ENCODE data around the gene CCT6B. TPM values are rescaled to one million over a fixed set of nuclear protein-coding genes. Genes with fewer than 3 reads are reported as not detected.

The CCT6B gene
- total and polyA plus RNA-seq, 2 of the 13 experiments (the other 11 are each of a cell fraction or from before 2014, with no cell fraction given): 0.41 to 1.4 TPM

GRCh38 chr17:34961093-34961911, at the start of gene CCT6B, which contains the start of gene ZNF830 (continued):
- TF ChIP-seq POLR2AphosphoS5 (IDR thresholded peaks at IDR 0.05; ENCODE audit: low read depth, low read length): peak; percentile 97
- TF ChIP-seq HMGA1 (CRISPR knock-in tag; conservative IDR thresholded peaks at IDR 0.05): no peak
- peak; percentile 99 for TF ChIP-seq GABPB1 (CRISPR knock-in tag; IDR thresholded peaks at IDR 0.05)
- TF ChIP-seq CC2D1A (CRISPR knock-in tag; IDR thresholded peaks at IDR 0.05): no peak
- TF ChIP-seq THYN1 (CRISPR knock-in tag; IDR thresholded peaks at IDR 0.05; ENCODE audit: borderline replicate concordance, low read depth): no peak
- peak; percentile 3; the same call in 1 of the 2 replicates for TF ChIP-seq HNF4A (CRISPR knock-in tag; IDR thresholded peaks at IDR 0.05)
- TF ChIP-seq ZSCAN12 (CRISPR knock-in tag; IDR thresholded peaks at IDR 0.05): no peak
- TF ChIP-seq FOXP4 (CRISPR knock-in tag; IDR thresholded peaks at IDR 0.05): peak; percentile 42; the same call in 1 of the 2 replicates
- 0 out of 2 replicates have a peak, but pooled peaks have one; percentile 55 for TF ChIP-seq ZNF329 (CRISPR knock-in tag; IDR thresholded peaks at IDR 0.05; ENCODE audit: low read depth)
- TF ChIP-seq YEATS2 (CRISPR knock-in tag; IDR thresholded peaks at IDR 0.05; ENCODE audit: borderline replicate concordance): peak; percentile 86; the same call in 1 of the 2 replicates
- TF ChIP-seq ZBTB33 (CRISPR knock-in tag; IDR thresholded peaks at IDR 0.05): no peak
- peak; percentile 62; the same call in 1 of the 2 replicates for TF ChIP-seq ZC3H13 (CRISPR knock-in tag; IDR thresholded peaks at IDR 0.05)
- TF ChIP-seq ZNF234 (CRISPR knock-in tag; conservative IDR thresholded peaks at IDR 0.05): no peak
- TF ChIP-seq HDAC2 (CRISPR knock-in tag; IDR thresholded peaks at IDR 0.05): peak; percentile 84
- no peak for TF ChIP-seq HDAC6 (IDR thresholded peaks at IDR 0.05; ENCODE audit: low read depth, low read length)
- TF ChIP-seq USF2 (IDR thresholded peaks at IDR 0.05; ENCODE audit: low read depth, low read length): no peak
- peak; percentile 41; the same call in 1 of the 2 replicates for TF ChIP-seq USF2 (CRISPR knock-in tag; IDR thresholded peaks at IDR 0.05; ENCODE audit: borderline replicate concordance)
- no peak for TF ChIP-seq ATAD3A (CRISPR knock-in tag; IDR thresholded peaks at IDR 0.05)
- TF ChIP-seq ZMYM2 (CRISPR knock-in tag; IDR thresholded peaks at IDR 0.05): no peak
- TF ChIP-seq MLX (CRISPR knock-in tag; IDR thresholded peaks at IDR 0.05): no peak
- no peak for TF ChIP-seq GPBP1L1 (CRISPR knock-in tag; IDR thresholded peaks at IDR 0.05)
